Measurements from ENCODE around the gene SLC23A3. TPM values are rescaled to one million over a fixed set of nuclear protein-coding genes. Genes with fewer than 3 reads are reported as not detected.
A peak's percentile ranks its signal among the peaks of the same experiment; 100 is the strongest.

Gene SLC23A3
- total RNA-seq, 2 donors from 2014 or later: 1.5 to 2.8 TPM

DNA sequence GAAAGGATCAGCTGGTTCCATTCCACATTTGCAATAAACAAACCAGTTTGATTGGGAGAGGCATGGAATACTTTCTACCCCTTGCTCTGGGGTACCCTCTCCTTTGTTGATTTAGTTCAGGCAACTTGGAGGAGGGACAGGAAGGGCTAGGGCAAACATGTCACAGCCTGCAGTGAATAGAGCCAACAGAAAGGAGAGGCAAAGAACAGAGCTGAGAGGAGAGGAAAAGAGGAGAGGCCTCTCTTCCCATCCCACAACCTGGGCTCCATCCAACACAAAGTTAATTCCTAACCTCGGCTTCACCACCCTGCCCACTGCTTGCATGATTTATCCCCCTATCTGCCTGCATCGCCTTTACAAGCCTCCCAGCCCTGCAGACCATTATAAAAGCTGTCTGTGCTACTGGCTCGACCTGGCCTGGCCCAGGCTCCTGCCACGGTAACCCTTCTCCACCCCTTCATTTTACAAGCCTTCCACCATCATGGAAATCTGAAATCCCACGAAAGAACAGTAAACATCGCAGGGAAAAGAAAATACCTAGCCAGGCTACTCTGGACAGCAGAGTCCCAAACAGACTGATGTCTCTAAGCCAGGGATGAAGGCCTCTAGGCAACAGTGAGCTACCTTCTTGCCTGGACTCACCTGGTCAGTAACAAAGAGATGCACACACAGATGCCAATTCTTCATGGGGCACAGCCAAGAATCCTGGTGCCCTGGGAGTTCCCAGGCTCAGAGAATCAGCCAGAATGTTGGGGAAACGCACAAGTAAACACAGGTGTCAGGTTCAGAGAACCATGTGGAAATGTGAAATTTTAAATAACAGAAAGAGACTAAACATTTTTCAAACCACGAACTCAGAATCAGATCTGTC, 52.8 kb downstream of the SLC23A3 start:
- DNase-seq (ENCODE audit: low spot score in 2 of 2) (no peak), ATAC-seq (no peak)
- Mint-ChIP-seq H3K9me3 (no peaks in the 10 kb centered on the region), H3K36me3 (no peaks in the 10 kb centered on the region), H3K27ac (no peak overlapping the region)

DNA sequence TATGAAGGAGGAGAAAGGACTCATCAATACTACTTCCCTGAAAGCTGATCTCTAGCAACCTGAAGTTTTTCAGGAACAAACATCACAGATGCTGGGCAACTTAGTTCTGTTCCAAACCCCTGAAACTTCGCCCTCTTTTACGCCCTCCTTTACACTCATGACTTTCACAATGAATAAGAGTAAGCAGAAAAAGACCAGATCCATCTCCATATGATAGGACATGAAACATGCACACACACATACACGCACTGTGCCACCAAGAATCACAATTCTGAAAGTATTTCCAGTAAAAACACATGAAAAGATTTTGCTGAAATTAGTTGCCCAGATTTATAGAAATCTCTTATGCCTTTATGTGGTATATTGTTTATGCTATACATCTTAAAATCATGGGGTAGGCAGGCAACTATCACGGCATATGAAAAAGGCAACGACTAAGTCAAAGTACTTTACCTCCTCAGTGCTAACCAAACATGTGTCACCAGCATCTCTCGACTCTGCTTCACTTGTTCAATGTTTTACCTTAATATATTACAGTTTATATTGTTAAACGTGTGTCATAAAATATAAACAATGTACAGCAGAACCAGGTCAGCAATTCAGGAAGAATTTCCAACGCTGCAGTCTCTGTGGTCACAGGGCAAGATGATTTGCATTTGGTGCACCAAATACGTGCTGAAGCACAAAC, 57.0 kb downstream of the SLC23A3 start:
- H3K36me3 Mint-ChIP-seq: no peaks in the 10 kb centered on the region
- ATAC-seq: peak; percentile 45 to 91
- no peaks in the 10 kb centered on the region for H3K9me3 Mint-ChIP-seq
- no peak overlapping the region for H3K27ac Mint-ChIP-seq
- DNase-seq (ENCODE audit: low spot score in 2 of 2): no peak

- DNase-seq (ENCODE audit: low spot score in 2 of 2): no peak
- H3K36me3 Mint-ChIP-seq: no peaks in the 10 kb centered on the region
Measured at GRCh38 chr2:219112062-219112406, 57.8 kb downstream of the SLC23A3 start.

More at GRCh38 chr2:219112062-219112406, 57.8 kb downstream of the SLC23A3 start:
- H3K9me3 Mint-ChIP-seq: no peaks in the 10 kb centered on the region
- no peak for ATAC-seq
- no peak overlapping the region for H3K27ac Mint-ChIP-seq

Other genes starting within 250 kb of the SLC23A3 start
- gene CDK5R2, start 210.4 kb downstream of the SLC23A3 start, total RNA-seq: not detected
- gene FEV, start 184.8 kb downstream of the SLC23A3 start, total RNA-seq: not detected
- gene CRYBA2, start 176.6 kb downstream of the SLC23A3 start, total RNA-seq: not detected
- not detected for gene CFAP65, start 128.5 kb downstream of the SLC23A3 start, total RNA-seq
- gene IHH, start 109.1 kb downstream of the SLC23A3 start, total RNA-seq: under 1 TPM in 1 of 2 donors, not detected in 1; 0.14 TPM
- gene NHEJ1, start 9.2 kb downstream of the SLC23A3 start, total RNA-seq: 10 to 100 TPM; 20.9 to 25.0 TPM
- gene CNPPD1, start 6.9 kb upstream of the SLC23A3 start, total RNA-seq: 10 to 100 TPM; 46.9 to 48.0 TPM
- 100 to 1,000 TPM in 1 of 2 donors, 10 to 100 TPM in 1; 93.0 to 120 TPM for gene RETREG2, start 8.2 kb upstream of the SLC23A3 start, total RNA-seq
- 10 to 100 TPM; 25.6 to 66.5 TPM for gene ZFAND2B, start 36.8 kb upstream of the SLC23A3 start, total RNA-seq
- gene ABCB6, start 48.9 kb upstream of the SLC23A3 start, total RNA-seq: 10 to 100 TPM; 27.8 to 46.2 TPM
- gene ATG9A, start 59.6 kb upstream of the SLC23A3 start, total RNA-seq: 10 to 100 TPM; 49.1 to 80.6 TPM
- 100 to 1,000 TPM; 168 to 178 TPM for gene ANKZF1, start 59.8 kb upstream of the SLC23A3 start, total RNA-seq
- 1 to 10 TPM; 2.7 to 6.1 TPM for gene GLB1L, start 75.4 kb upstream of the SLC23A3 start, total RNA-seq
- 10 to 100 TPM; 25.8 to 36.9 TPM for gene STK16, start 75.5 kb upstream of the SLC23A3 start, total RNA-seq
- not detected for gene TUBA4B, start 83.2 kb upstream of the SLC23A3 start, total RNA-seq
- 100 to 1,000 TPM; 240 to 410 TPM for gene TUBA4A, start 83.9 kb upstream of the SLC23A3 start, total RNA-seq
- gene DNAJB2, start 109.3 kb upstream of the SLC23A3 start, total RNA-seq: 10 to 100 TPM; 59.7 to 67.2 TPM
- gene PTPRN, start 139.4 kb upstream of the SLC23A3 start, total RNA-seq: 1 to 10 TPM in 1 of 2 donors, under 1 TPM in 1; 0.09 to 3.1 TPM
- gene RESP18, start 162.7 kb upstream of the SLC23A3 start, total RNA-seq: not detected
- 10 to 100 TPM; 61.1 to 96.0 TPM for gene DNPEP, start 217.9 kb upstream of the SLC23A3 start, total RNA-seq
- not detected for gene DES, start 248.3 kb upstream of the SLC23A3 start, total RNA-seq

Data from activated naive CD4-positive, alpha-beta T cell treated with anti-CD3 and anti-CD28 coated beads, Interleukin-2, amount 50 U/mL, for 72 hours (primary cell).